H1 (cell line): ENCODE data around the gene PLA2G4E. TPM values are rescaled to one million over a fixed set of nuclear protein-coding genes. Genes with fewer than 3 reads are reported as not detected.

ENCODE experiments used
- CTCF ChIA-PET: fragments of 300-600 bp; sonication (Branson Sonifier 250); formaldehyde crosslinking; loops from one replicate; lab custom pipeline; 2021; ENCODE audit not compliant: partially characterized antibody; lab: Charles Lee
- POLR2A ChIA-PET: fragments of 300-600 bp; sonication (Branson Sonifier 250); formaldehyde crosslinking; loops from one replicate; lab custom pipeline; 2021; ENCODE audit warnings: inconsistent platforms; ENCODE audit not compliant: partially characterized antibody; lab: Charles Lee
- DNase-seq, 2 experiments: peaks; one replicate each; pipeline versions ENCODE4 v3.0.0 to v3.0.0-alpha.2; 2010 to 2022; ENCODE audit warnings: low spot score in 2 of 2, low read depth in 1 of 2, mixed read lengths in 1 of 2
- FAIRE-seq: peaks from 2 replicates; lab custom pipeline; 2011; peaks lifted over from hg19 to GRCh38; lab: Jason Lieb, UNC
- H2AFZ ChIP-seq: 2 replicates; pipeline ENCODE4 v1.8.1; 2012; ENCODE audit warnings: low read length, inconsistent platforms
- H2AK5ac ChIP-seq: 2 replicates; pipeline ENCODE4 v1.6.1; 2013; ENCODE audit warnings: low read depth, low read length
- H2BK120ac ChIP-seq: replicated peaks from 2 replicates; pipeline ENCODE3; 2013; ENCODE audit warnings: low read depth, low read length, inconsistent platforms
- H2BK12ac ChIP-seq: 2 replicates; pipeline ENCODE4 v1.6.1; 2013; ENCODE audit warnings: low read depth, low read length
- H2BK15ac ChIP-seq: 2 replicates; pipeline ENCODE4 v1.6.1; 2013; ENCODE audit warnings: low read length
- H2BK20ac ChIP-seq: 2 replicates; pipeline ENCODE4 v1.6.1; 2013; ENCODE audit warnings: low read length
- H2BK5ac ChIP-seq: 2 replicates; pipeline ENCODE4 v1.6.1; 2013; ENCODE audit warnings: low read depth, low read length
- H3K14ac ChIP-seq: 2 replicates; pipeline ENCODE4 v1.6.1; 2013; ENCODE audit warnings: inconsistent platforms; ENCODE audit not compliant: insufficient read length
- H3K18ac ChIP-seq: 2 replicates; pipeline ENCODE4 v1.6.1; 2013; ENCODE audit warnings: low read length; ENCODE audit errors: extremely low read depth
- H3K23ac ChIP-seq: 2 replicates; pipeline ENCODE4 v1.6.1; 2013; ENCODE audit warnings: inconsistent platforms; ENCODE audit not compliant: insufficient read length
- H3K23me2 ChIP-seq: 2 replicates; pipeline ENCODE4 v1.6.1; 2013; ENCODE audit warnings: low read depth, low read length
- H3K27ac ChIP-seq: 2 replicates; pipeline ENCODE4 v1.6.1; 2011; ENCODE audit warnings: low read depth, low read length, inconsistent platforms
- H3K27me3 ChIP-seq, 4 experiments: replicated peaks in 1 of 4; 1 replicate in 1 of 4; 2 replicates in 3 of 4; pipeline versions ENCODE4 v1.6.1 to v1.8.1; 2011 to 2013; ENCODE audit warnings: low read length in 3 of 4, mild to moderate bottlenecking in 3 of 4, inconsistent platforms in 2 of 4, mixed read lengths in 2 of 4, moderate library complexity in 1 of 4; ENCODE audit not compliant: control insufficient read depth in 3 of 4, insufficient read depth in 3 of 4; ENCODE audit errors: extremely low read depth in 1 of 4
- H3K36me3 ChIP-seq, 4 experiments: 2 replicates each; pipeline versions ENCODE4 v1.6.1 to v1.8.1; 2011 to 2013; ENCODE audit warnings: mild to moderate bottlenecking in 4 of 4, low read length in 3 of 4, moderate library complexity in 2 of 4, control low read depth in 1 of 4, inconsistent platforms in 1 of 4; ENCODE audit not compliant: insufficient read depth in 4 of 4, control insufficient read depth in 2 of 4
- H3K4ac ChIP-seq: replicated peaks from 2 replicates; pipeline ENCODE3; 2013; ENCODE audit warnings: low read length, low read depth, mixed read lengths, inconsistent platforms; ENCODE audit not compliant: insufficient read length
- H3K4me1 ChIP-seq, 4 experiments: replicated peaks in 1 of 4; 1 replicate in 1 of 4; 2 replicates in 3 of 4; pipeline versions ENCODE4 v1.6.1 to v1.8.1; 2011 to 2013; ENCODE audit warnings: low read length in 3 of 4, inconsistent platforms in 2 of 4, mixed read lengths in 1 of 4; ENCODE audit not compliant: insufficient read depth in 4 of 4, control insufficient read depth in 3 of 4
- H3K4me2 ChIP-seq, 2 experiments: 2 replicates each; pipeline versions ENCODE4 v1.6.1 to v1.8.1; 2011 to 2013; ENCODE audit warnings: low read depth in 2 of 2, low read length in 2 of 2, control low read depth in 1 of 2, inconsistent platforms in 1 of 2, mild to moderate bottlenecking in 1 of 2; ENCODE audit not compliant: insufficient read depth in 1 of 2
- H3K4me3 ChIP-seq, 4 experiments: fragments of 200-600, 300-600 bp in 1 of 4; sonication (generic), shearing (Covaris generic), sonication (Bioruptor Twin) in 1 of 4; 2 replicates each; pipeline versions ENCODE4 v1.5.1 to v1.8.1; 2011 to 2016; ENCODE audit warnings: low read length in 4 of 4, low read depth in 3 of 4, control low read depth in 2 of 4, inconsistent platforms in 2 of 4, mild to moderate bottlenecking in 2 of 4, mixed read lengths in 1 of 4, moderate library complexity in 1 of 4; ENCODE audit not compliant: insufficient read depth in 2 of 4; ENCODE audit errors: extremely low read depth in 1 of 4
- H3K56ac ChIP-seq: replicated peaks from 2 replicates; pipeline ENCODE3; 2013; ENCODE audit warnings: low read depth, mild to moderate bottlenecking, mixed read lengths, low read length, inconsistent platforms; ENCODE audit not compliant: insufficient read length
- H3K79me1 ChIP-seq: 2 replicates; pipeline ENCODE4 v1.6.1; 2013; ENCODE audit warnings: low read depth, low read length, control low read depth
- H3K79me2 ChIP-seq, 2 experiments: 2 replicates each; pipeline versions ENCODE4 v1.6.1 to v1.8.1; 2012 to 2013; ENCODE audit warnings: low read length in 2 of 2, mild to moderate bottlenecking in 2 of 2, inconsistent platforms in 1 of 2; ENCODE audit not compliant: insufficient read depth in 2 of 2, control insufficient read depth in 1 of 2
- H3K9ac ChIP-seq, 4 experiments: replicated peaks in 1 of 4; 1 replicate in 1 of 4; 2 replicates in 3 of 4; pipeline versions ENCODE4 v1.6.1 to v1.8.1; 2011 to 2013; ENCODE audit warnings: low read depth in 3 of 4, low read length in 3 of 4, control low read depth in 2 of 4, mild to moderate bottlenecking in 2 of 4, moderate library complexity in 2 of 4, inconsistent platforms in 1 of 4; ENCODE audit errors: extremely low read depth in 1 of 4
- H3K9me3 ChIP-seq, 2 experiments: 2 replicates each; pipeline versions ENCODE4 v1.6.1 to v1.8.1; 2012 to 2013; ENCODE audit warnings: mild to moderate bottlenecking in 2 of 2, moderate library complexity in 2 of 2, control low read depth in 1 of 2, inconsistent platforms in 1 of 2, low read depth in 1 of 2, low read length in 1 of 2, mixed read lengths in 1 of 2; ENCODE audit not compliant: insufficient read depth in 2 of 2
- H4K20me1 ChIP-seq, 2 experiments: replicated peaks in 1 of 2; 2 replicates each; pipeline versions ENCODE3 to v1.8.1; 2011 to 2013; ENCODE audit warnings: inconsistent platforms in 2 of 2, low read length in 2 of 2, mild to moderate bottlenecking in 1 of 2; ENCODE audit not compliant: insufficient read depth in 2 of 2, control insufficient read depth in 1 of 2
- H4K5ac ChIP-seq: 2 replicates; pipeline ENCODE4 v1.6.1; 2013; ENCODE audit warnings: low read length, low read depth, mixed read lengths, inconsistent platforms; ENCODE audit not compliant: insufficient read length
- H4K8ac ChIP-seq: 2 replicates; pipeline ENCODE4 v1.8.0; 2013; ENCODE audit warnings: mild to moderate bottlenecking, moderate library complexity, low read length, inconsistent platforms; ENCODE audit not compliant: insufficient read depth; ENCODE audit errors: extremely low read depth
- H4K91ac ChIP-seq: replicated peaks from 2 replicates; pipeline ENCODE3; 2013; ENCODE audit warnings: low read length, mixed read lengths, inconsistent platforms; ENCODE audit not compliant: insufficient read length
- CREB1 ChIP-seq: IDR thresholded peaks from 2 replicates; pipeline ENCODE4 v1.6.1; 2012; ENCODE audit warnings: inconsistent platforms
- KDM1A ChIP-seq: fragments of 200-600, 300-600 bp; sonication (generic); IDR thresholded peaks from 2 replicates; pipeline ENCODE4 v1.7.1; 2016; ENCODE audit warnings: mild to moderate bottlenecking, low read length, borderline replicate concordance
- KDM5A ChIP-seq: fragments of 200-600 bp; IDR thresholded peaks from 2 replicates; pipeline ENCODE4 v1.7.1; 2012; ENCODE audit warnings: mild to moderate bottlenecking, low read length, inconsistent platforms, mixed read lengths
- WGBS, 2 experiments: shearing (Covaris generic) in 1 of 2; methylation state at CpG; one replicate each; pipeline versions ENCODE4 v1.1.6 to v1.1.7; 2013 to 2015; ENCODE audit warnings: low lambda C conversion rate in 2 of 2, mixed read lengths in 2 of 2, inconsistent platforms in 1 of 2, low coverage in 1 of 2, missing lambda C conversion rate in 1 of 2; ENCODE audit not compliant: insufficient replicate concordance in 2 of 2, insufficient coverage in 1 of 2, insufficient read length in 1 of 2; ENCODE audit errors: extremely low coverage in 1 of 2, missing lambda C conversion rate in 1 of 2; 5-methylcytosine and 5-hydroxymethylcytosine counted together
- polyA plus RNA-seq, 7 experiments: library from polyadenylated mRNA; depleted of rRNA in 3 of 7; stranded (reverse) in 5 of 7; unstranded in 2 of 7; fragments of >200 nt in 5 of 7; fragments of 200-250 nt in 2 of 7; gene quantifications; 1 replicate in 5 of 7; 2 replicates in 1 of 7; 4 replicates in 1 of 7; pipeline versions ENCODE4 v1.2.1 to v1.2.3, GENCODE V29; 2011 to 2013; ENCODE audit warnings: missing spikeins in 2 of 7, mixed read lengths in 2 of 7
- total RNA-seq: library from RNA; stranded (reverse); fragmentation: NEBNext Ultra II Directional; extraction: Animal tissue kit (Norgen Biotek cat#: 25700); gene quantifications from 2 replicates; pipeline ENCODE4 v1.2.1, GENCODE V29; 2021

Gene PLA2G4E
- total and polyA plus RNA-seq, 2 of the 8 experiments (the other 6 are each of a cell fraction or from before 2014, with no cell fraction given) = 0.03 TPM; not detected in 1

- peaks cover 0 to 4% (median 3%) of the 10 kb centered on the region in 4 experiments; a peak in 2 of 7 replicates for H3K4me1 ChIP-seq
- no peak for FAIRE-seq
- TF ChIP-seq CREB1 (no peak), KDM1A (no peak), KDM5A (no peak)
Measured at GRCh38 chr15:41944313-41944940, 76.4 kb downstream of the PLA2G4E start.

More at GRCh38 chr15:41944313-41944940, 76.4 kb downstream of the PLA2G4E start:
- Histone ChIP-seq H3K9me3 (no peaks in the 10 kb centered on the region), H3K79me1 (peaks cover 2% of the 10 kb centered on the region), H2BK5ac (peak overlapping the region; percentile 31), H3K27me3 (no peaks in the 10 kb centered on the region), H3K4me2 (no peak overlapping the region), H3K23ac (no peak overlapping the region), H3K23me2 (no peaks in the 10 kb centered on the region), H3K56ac (no peak overlapping the region), H4K20me1 (peaks cover 1 to 11% of the 10 kb centered on the region in 2 experiments), H3K4me3 (no peak overlapping the region), H2BK120ac (no peak overlapping the region), H2BK12ac (no peak overlapping the region), H3K4ac (no peak overlapping the region), H3K79me2 (peaks cover 0 to 4% of the 10 kb centered on the region in 2 experiments; a peak in 1 of 4 replicates), H3K14ac (no peak overlapping the region), H2BK20ac (no peak overlapping the region), H4K91ac (no peak overlapping the region), H4K8ac (no peak overlapping the region; the same call in 1 of the 2 replicates), H3K27ac (no peak overlapping the region), H3K9ac (no peak overlapping the region), H2AK5ac (no peak overlapping the region), H2BK15ac (no peak overlapping the region), H4K5ac (no peak overlapping the region), H3K36me3 (peaks cover 2 to 13% (median 6%) of the 10 kb centered on the region in 4 experiments; a peak in 6 of 8 replicates), H3K18ac (no peak overlapping the region), H2AFZ (no peak overlapping the region)
- DNase-seq = no peak
- ChIA-PET POLR2A (interaction anchor here (1.3 kb wide), 1 partner anchor 17 kb away, joined by 4 read pairs; no protein-coding TSS in a partner anchor), CTCF (interaction anchor here (1.3 to 1.5 kb wide), 2 partner anchors 11 to 12 kb away, joined by 3 to 4 read pairs; no protein-coding TSS in a partner anchor)
- 87% methylated on average over 8 of the region's 8 CpGs; no CpG with 5 or more reads in 1 of the 2 experiments for WGBS, 2 experiments
